PC-3 (cell line): ENCODE measurements around the gene ITGB1BP1. TPM values are rescaled to one million over a fixed set of nuclear protein-coding genes. Genes with fewer than 3 reads are reported as not detected.

Experiments used
- ATAC-seq: fragments of 200-7000 bp; cut with Tn5 transposase; 2 replicates; pipeline ENCODE4 v1.9.1; 2020; ENCODE audit warnings: mild to moderate bottlenecking, moderate library complexity
- BruUV-seq: library from RNA; stranded (reverse); fragments of 400-500 nt; replicated peaks from 2 replicates; lab custom pipeline; 2021; lab: Mats Ljungman, UMichigan
- CTCF ChIA-PET: fragments of 300-600 bp; sonication (Branson Sonifier 250); formaldehyde crosslinking; loops from one replicate; lab custom pipeline; 2022; ENCODE audit warnings: antibody characterized with exemption; lab: Charles Lee
- POLR2A ChIA-PET: fragments of 300-600 bp; sonication (Branson Sonifier 250); formaldehyde crosslinking; loops from one replicate; lab custom pipeline; 2022; ENCODE audit warnings: antibody characterized with exemption; ENCODE audit not compliant: unreplicated experiment; lab: Charles Lee
- DNase-seq: peaks from one replicate; pipeline ENCODE4 v3.0.0-alpha.2; 2015
- H2AFZ ChIP-seq: fragments of 300-600 bp; sonication (generic); 2 replicates; pipeline ENCODE4 v1.6.0; 2016; ENCODE audit warnings: antibody characterized with exemption, low read length
- H3F3A ChIP-seq: fragments of 300-600 bp; sonication (generic); one replicate; pipeline ENCODE4 v1.6.0; 2017; ENCODE audit warnings: antibody characterized with exemption, low read length, control low read depth, mild to moderate bottlenecking; ENCODE audit not compliant: unreplicated experiment
- H3K27ac ChIP-seq: fragments of 300-600 bp; sonication (generic); 2 replicates; pipeline ENCODE4 v1.5.1; 2016; ENCODE audit warnings: mild to moderate bottlenecking, low read length
- H3K27me3 ChIP-seq: fragments of 300-600 bp; sonication (generic); 2 replicates; pipeline ENCODE4 v1.6.1; 2016; ENCODE audit warnings: low read length, mixed read lengths
- H3K36me3 ChIP-seq: fragments of 300-600 bp; sonication (generic); 2 replicates; pipeline ENCODE4 v1.6.1; 2016; ENCODE audit warnings: low read depth, mixed run types, low read length, mixed read lengths
- H3K4me1 ChIP-seq: fragments of 300-600 bp; sonication (generic); 2 replicates; pipeline ENCODE4 v1.5.1; 2016; ENCODE audit warnings: low read length; ENCODE audit not compliant: insufficient read depth
- H3K4me2 ChIP-seq: fragments of 300-600 bp; sonication (generic); 2 replicates; pipeline ENCODE4 v1.6.0; 2016; ENCODE audit warnings: low read length
- H3K4me3 ChIP-seq: fragments of 300-600 bp; sonication (generic); 2 replicates; pipeline ENCODE4 v1.5.1; 2016; ENCODE audit warnings: mild to moderate bottlenecking, low read length, mixed read lengths
- H3K79me2 ChIP-seq: fragments of 300-600 bp; sonication (generic); 2 replicates; pipeline ENCODE4 v1.6.1; 2017; ENCODE audit warnings: low read length, mixed read lengths
- H3K9ac ChIP-seq: fragments of 300-600 bp; sonication (generic); 2 replicates; pipeline ENCODE4 v1.6.0; 2016; ENCODE audit warnings: mild to moderate bottlenecking, low read length
- H3K9me2 ChIP-seq: fragments of 300-600 bp; sonication (generic); replicated peaks from 2 replicates; pipeline ENCODE4 v1.6.1; 2016; ENCODE audit warnings: mixed run types, low read length, mixed read lengths
- H3K9me3 ChIP-seq: fragments of 300-600 bp; sonication (generic); 2 replicates; pipeline ENCODE4 v1.6.1; 2016; ENCODE audit warnings: low read length, mixed read lengths
- H4K20me1 ChIP-seq: fragments of 300-600 bp; sonication (generic); 2 replicates; pipeline ENCODE4 v1.6.1; 2016; ENCODE audit warnings: low read length, mixed read lengths
- CTCF ChIP-seq: fragments of 300-600 bp; sonication (generic); conservative IDR thresholded peaks from 2 replicates; pipeline ENCODE4 v1.5.1; 2017; ENCODE audit warnings: antibody characterized with exemption, low read depth, mild to moderate bottlenecking, low read length
- EZH2 ChIP-seq: fragments of 300-600 bp; sonication (generic); IDR thresholded peaks from one replicate; pipeline ENCODE4 v1.6.1; 2017; ENCODE audit warnings: antibody characterized with exemption, mild to moderate bottlenecking, low read length; ENCODE audit not compliant: unreplicated experiment
- EZH2phosphoT487 ChIP-seq: fragments of 300-600 bp; sonication (generic); IDR thresholded peaks from 2 replicates; pipeline ENCODE4 v1.6.1; 2018; ENCODE audit warnings: mild to moderate bottlenecking, antibody characterized with exemption, low read length, borderline replicate concordance
- intact Hi-C: fragments of 100-400 bp; cut with micrococcal nuclease; formaldehyde crosslinking; loops from 2 replicates; pipeline ENCODE4 v1.9.0; 2023
- total RNA-seq: library from RNA; depleted of rRNA; stranded (reverse); fragments of >200 nt; gene quantifications from 2 replicates; pipeline ENCODE4 v1.2.3, GENCODE V29; 2014

ITGB1BP1 gene
- total RNA-seq, 1 experiment from 2014 or later = 77.6 TPM

GRCh38 chr2:9441556-9441955 lies 18.2 kb upstream of the ITGB1BP1 start:
- H3F3A ChIP-seq = no peaks in the 10 kb centered on the region
- no TSS peak for BruUV-seq
- H3K4me2 ChIP-seq = no peak overlapping the region
- no peak overlapping the region for H3K4me3 ChIP-seq
- CTCF ChIA-PET = no interaction called here
- POLR2A ChIA-PET = no interaction called here
- H3K9me3 ChIP-seq = no peaks in the 10 kb centered on the region
- 0 out of 2 replicates have a peak, but pooled peaks cover 4% of the 10 kb centered on the region for H3K4me1 ChIP-seq
- no peaks in the 10 kb centered on the region for H3K79me2 ChIP-seq
- no peaks in the 10 kb centered on the region for H4K20me1 ChIP-seq
- H3K36me3 ChIP-seq = peaks cover 50% of the 10 kb centered on the region
- H3K9me2 ChIP-seq = no peaks in the 10 kb centered on the region
- no peaks in the 10 kb centered on the region for H3K27me3 ChIP-seq
- H2AFZ ChIP-seq = no peak overlapping the region
- no peak overlapping the region for H3K27ac ChIP-seq
- TF ChIP-seq CTCF (no peak), EZH2 (no peak), EZH2phosphoT487 (no peak)
- H3K9ac ChIP-seq = no peak overlapping the region
- intact Hi-C loops = no loop called here
- no peak for ATAC-seq
- no peak for DNase-seq

- ATAC-seq = peak; percentile 46
Measured at GRCh38 chr2:9440058-9440727, 16.9 kb upstream of the ITGB1BP1 start.

More at GRCh38 chr2:9440058-9440727, 16.9 kb upstream of the ITGB1BP1 start:
- TF ChIP-seq EZH2 (no peak), CTCF (no peak), EZH2phosphoT487 (no peak)
- Histone ChIP-seq H3K4me3 (no peak overlapping the region), H3K27ac (peak overlapping the region; percentile 48), H3F3A (no peaks in the 10 kb centered on the region), H3K36me3 (peaks cover 47% of the 10 kb centered on the region), H3K9me3 (no peaks in the 10 kb centered on the region), H3K79me2 (no peaks in the 10 kb centered on the region), H3K9me2 (no peaks in the 10 kb centered on the region), H4K20me1 (no peaks in the 10 kb centered on the region), H2AFZ (no peak overlapping the region), H3K9ac (no peak overlapping the region), H3K4me1 (0 out of 2 replicates have a peak, but pooled peaks cover 4% of the 10 kb centered on the region), H3K27me3 (no peaks in the 10 kb centered on the region), H3K4me2 (no peak overlapping the region)
- POLR2A ChIA-PET = no interaction called here
- intact Hi-C loops = no loop called here
- BruUV-seq = no TSS peak
- peak; percentile 47 for DNase-seq
- CTCF ChIA-PET = no interaction called here
